GM18507 (cell line): ENCODE data around the gene ELMO1.

Experiments
- DNase-seq: peaks from one replicate; pipeline ENCODE4 v3.0.0; 2011; ENCODE audit warnings: low read depth; ENCODE audit not compliant: insufficient read length; ENCODE audit errors: extremely low spot score
- FAIRE-seq: peaks from 2 replicates; lab custom pipeline; 2011; peaks lifted over from hg19 to GRCh38; lab: Jason Lieb, UNC

The ELMO1 gene

DNA sequence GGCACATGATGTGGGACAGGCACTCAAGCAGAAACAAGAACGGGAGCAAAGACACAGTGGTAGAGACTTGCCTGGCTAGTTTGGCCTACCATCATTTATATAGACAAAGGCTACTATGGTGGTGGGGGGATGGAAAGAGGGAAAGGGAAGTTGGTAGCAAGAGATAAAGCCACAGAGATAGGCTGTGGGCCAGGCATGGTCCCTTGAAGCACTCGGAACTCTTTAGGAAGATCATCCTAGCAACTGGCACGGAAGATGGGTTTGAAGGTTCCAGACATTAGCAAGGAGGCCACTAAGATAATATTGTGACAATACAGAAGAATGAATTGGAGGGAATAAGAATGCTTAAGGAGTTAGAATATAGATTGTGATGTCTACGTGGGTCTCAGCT is 319.6 kb downstream of the ELMO1 start:
- FAIRE-seq = no peak

DNA sequence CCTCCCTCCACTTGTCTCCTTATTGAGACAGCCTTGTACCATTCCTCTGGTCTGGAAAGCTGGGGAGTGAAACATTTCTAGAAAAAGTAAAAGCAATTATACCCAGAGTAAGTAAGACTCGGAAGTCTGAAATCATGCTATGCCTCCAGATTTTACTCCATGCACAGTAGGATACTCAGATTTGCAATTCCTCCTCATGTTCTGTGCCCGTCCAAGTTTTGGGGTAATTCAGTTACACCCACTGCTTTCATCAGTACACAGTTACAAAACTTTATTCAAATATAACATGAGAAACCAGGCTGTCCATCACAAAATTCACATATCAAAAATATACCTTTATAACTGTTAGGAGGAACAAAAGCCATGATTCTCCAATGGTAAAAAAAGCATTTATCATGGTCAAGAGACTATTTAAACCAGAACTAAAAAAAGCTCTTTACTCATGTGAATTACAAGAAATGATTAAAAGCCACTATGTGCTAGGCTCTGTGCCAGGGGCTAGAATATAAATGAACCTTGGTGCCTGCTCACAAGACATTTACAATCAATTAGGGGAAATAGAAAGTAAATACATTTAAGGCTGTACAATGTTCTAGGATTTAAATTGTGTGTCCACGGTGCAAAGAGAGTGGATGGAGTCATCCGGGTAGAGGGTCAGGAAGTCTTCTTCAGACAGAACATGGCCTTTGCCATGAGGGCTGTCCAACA is 320.2 kb downstream of the ELMO1 start:
- no peak for DNase-seq
- no peak for FAIRE-seq

More for the DNA sequence above, 319.6 kb downstream of the ELMO1 start:
- DNase-seq = no peak

DNA sequence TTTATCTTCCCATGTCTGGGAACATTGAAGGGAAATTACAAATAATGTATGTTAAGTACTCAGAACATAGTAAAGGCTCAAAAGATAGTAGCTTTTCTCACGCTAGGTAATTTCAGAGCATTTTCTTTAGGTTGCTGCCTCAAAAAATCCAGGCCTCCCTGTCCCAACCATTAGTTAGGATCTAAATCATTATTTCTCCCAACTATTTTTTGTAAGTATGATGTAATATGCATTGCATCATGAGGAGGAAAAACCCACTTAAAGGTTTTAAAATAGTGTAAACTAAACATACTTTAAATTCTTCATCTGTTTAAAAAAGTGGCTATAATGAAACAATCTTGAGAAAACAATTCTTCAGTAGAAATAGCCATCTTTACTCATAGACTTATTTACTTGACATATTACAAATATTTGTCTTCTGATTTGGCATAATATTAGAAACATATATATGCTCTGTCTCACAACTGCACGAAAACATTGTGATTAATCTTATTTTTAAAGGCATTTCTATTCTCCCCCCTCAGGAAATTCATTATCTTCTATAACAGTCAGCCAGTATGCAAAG is 329.3 kb downstream of the ELMO1 start:
- no peak for DNase-seq

DNA sequence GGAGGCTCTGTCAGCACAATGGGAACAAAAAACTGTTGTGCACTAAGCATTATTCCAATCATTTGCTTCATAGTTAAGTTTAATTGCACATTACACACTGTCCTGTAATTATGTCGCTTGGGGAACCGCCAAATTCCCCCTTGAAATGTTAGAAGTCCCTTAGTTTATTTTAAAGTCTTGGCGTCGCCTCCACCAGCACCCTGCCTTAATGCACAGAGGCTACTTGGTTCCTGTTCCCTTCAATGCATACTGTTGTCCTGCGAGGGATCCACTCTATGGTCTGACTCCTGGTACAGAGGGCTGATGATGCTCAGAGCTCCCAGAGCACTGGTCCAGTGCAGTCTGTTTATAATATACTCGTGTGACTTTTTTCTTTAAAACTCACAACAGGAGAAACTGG is 330.7 kb downstream of the ELMO1 start:
- no peak for DNase-seq
- FAIRE-seq = no peak

More for the DNA sequence above, 329.3 kb downstream of the ELMO1 start:
- FAIRE-seq = no peak

DNA sequence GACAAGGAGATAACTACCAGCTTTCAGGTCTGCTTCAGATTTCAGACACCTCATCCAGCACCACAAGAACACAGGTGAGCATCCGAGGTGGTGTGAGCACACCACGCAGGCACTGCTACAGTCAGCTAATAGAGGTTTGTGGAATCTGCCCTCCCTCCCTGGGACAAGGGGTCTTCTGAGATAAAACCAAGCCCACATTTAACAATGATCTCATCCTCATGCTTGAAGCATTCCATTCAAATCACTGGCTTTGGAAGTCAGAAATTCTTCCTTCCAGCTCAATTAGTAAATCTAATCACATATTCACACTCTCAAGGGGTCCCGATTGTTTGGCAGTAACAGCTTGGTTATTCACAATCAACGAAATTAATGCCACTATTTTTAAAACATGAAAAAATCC is 331.4 kb downstream of the ELMO1 start:
- DNase-seq (no peak), FAIRE-seq (no peak)

DNA sequence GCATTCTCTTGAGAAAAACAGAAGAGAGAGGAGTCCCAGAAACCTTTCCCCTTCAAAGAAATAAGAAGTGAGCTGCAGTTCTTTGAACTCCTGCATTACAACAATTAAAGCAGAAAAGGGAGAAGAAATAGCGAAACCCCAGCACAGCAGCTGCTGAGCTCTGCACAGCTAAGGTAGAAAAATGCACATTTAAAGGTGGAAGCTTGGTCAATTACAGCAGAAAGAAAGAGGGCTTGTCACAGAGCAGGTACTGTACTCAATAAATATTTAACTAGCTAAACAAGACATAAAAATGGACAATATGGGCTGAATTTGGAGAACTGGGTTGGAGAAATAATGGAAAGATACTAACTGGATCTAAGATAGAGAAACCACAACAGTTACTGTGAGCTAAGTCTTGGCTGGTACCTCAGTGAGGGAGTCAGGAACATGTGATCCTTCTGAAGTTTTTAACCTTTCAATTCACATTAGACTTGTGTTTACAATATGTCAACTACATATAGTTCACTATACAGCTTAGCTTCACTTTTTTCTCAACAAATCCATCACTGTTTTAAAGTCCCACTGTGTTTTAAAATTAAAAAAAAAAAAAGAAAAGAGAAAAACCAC is 332.5 kb downstream of the ELMO1 start:
- DNase-seq = no peak
- no peak for FAIRE-seq

DNA sequence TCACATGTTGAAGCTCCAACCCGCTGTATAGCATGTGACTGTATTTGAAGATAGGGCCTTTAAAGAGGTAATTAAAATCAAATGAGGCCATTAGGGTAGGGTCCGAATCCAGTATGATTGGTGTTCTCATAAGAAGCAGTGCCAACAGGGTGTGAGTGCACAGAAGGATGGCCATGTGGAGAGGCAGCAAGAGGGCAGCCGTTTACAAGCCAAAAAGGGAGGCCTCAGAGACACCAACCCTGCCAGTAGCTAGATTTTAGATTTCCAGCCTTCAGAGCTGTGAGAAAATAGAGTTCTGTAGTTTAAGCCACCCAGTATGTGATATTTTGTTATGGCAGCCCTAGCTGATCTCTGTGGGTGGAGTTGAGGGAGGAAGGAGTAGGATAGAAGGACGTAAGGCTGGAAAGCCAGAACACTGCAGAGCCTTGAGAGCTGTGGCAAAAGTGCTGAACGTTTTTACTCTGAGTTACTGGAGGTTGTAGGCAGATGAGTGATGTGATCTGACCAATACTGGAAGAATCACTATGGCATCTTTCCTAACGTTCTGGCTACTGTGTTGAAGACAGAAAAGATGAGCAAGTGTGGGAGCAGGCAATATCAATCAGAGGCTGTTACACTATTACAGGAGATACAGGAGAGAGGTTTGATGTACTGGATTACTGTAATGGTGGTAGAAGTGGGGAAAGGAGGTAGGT is 334.9 kb downstream of the ELMO1 start:
- DNase-seq (no peak), FAIRE-seq (no peak)

DNA sequence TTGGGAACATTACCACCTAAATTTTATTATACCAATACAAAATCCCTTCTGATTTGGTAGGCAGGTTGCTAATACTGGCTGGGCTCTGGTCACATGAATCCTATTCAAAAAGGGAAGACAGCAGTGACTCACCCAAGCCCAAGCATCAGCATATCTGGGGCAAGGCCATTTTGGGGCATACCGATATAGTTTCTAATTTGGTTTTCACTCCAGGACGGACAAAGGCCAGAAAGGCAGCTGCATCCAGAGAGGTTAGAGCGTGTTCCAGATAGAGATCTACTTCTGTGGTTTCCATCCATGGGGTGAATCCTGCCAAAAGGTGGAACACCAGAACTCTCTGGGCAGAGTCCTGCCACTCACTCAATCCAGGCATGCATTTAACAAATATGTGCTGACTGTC is 335.8 kb downstream of the ELMO1 start:
- FAIRE-seq (no peak), DNase-seq (no peak)

DNA sequence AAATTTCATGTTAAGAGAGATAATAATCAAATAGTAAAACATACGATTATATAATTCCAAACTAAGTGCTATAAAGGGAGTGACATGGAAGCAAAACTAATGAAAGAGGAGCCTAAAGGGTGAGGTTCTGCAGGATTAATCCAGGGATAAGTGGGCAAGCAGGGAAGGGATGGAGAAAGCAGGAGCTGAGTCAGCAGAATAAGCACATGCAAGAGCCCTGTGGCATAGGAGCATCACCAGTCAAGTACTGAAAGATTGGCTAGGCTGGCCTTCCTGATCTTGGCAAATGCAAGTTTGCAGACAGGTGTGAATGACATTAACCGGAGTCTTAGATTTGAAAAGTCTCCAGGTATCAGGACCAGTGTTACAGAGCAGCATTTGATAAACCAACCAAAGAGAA is 336.4 kb downstream of the ELMO1 start:
- no peak for FAIRE-seq
- DNase-seq = no peak

DNA sequence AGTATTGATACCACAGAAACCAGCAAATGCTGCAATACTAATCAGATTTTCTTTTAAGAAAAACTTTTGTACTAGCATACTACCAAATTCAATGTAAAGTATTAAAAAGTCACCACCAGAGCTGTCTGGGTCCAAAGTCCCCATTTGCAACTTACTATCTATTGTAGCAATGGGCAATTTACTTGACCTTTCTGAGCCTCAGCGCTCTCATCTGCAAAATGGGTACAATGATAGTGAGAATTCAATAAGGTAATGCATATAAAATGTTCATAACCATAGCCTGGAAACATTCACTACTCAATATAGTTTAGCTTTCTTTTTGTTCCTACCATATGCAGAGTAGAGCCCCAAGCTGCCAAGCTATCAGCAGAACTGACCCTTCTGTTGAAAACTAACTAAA is 337.2 kb downstream of the ELMO1 start:
- DNase-seq = no peak
- no peak for FAIRE-seq

DNA sequence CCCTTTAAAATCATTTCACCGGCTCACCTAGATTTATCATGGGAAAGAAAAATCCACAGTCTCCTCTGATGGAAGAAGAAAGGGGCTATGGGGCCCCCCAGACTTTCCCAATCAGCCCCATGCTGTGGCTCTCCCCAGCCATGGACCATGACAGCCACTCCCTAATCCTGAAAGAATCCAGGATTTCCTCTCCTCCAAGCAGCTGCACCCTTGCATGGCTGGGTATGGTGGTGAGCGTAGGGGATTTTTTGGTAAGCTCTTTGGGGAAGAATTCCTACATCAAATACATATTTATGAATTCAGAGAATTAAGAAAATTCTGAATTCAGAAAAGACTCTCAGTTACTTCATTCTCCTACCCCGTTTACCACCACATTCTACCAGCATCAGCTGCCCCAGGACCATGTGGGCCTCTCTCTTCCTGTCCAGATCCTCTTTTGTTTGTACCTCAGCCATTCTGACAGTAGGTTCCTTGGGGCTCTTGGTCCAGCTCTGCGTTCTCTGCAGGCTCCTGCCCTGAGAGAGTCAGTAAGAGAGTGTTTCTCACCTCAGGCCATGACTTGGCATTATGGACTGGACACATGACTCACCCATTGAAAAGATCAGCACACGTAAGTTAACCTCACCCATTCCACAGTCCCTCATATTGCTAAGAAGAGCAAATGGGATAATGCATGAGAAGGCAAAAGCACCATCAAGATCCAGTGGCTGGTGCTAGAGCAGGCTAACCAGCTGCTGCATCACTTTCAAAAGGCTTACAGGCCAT is 337.8 kb downstream of the ELMO1 start:
- FAIRE-seq (no peak), DNase-seq (no peak)

DNA sequence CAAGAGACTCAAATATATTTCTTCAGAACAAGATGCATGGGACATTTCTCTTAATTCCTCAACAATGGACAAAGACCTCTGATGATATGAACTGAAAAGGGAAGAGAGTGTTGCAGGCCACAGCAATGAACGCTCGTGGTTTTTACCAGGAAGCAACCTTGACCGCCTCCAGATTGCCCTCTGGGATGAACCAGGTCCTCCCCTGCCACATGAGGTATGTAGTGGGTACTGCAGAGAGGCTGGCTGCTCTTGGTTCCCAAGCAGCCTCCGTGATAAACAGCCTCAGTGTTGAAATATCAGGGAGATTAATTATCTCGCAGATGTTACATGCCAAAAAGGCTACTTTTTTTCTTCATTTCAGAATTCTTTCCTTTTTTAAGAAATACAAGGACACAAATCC is 338.8 kb downstream of the ELMO1 start:
- no peak for FAIRE-seq
- no peak for DNase-seq

DNA sequence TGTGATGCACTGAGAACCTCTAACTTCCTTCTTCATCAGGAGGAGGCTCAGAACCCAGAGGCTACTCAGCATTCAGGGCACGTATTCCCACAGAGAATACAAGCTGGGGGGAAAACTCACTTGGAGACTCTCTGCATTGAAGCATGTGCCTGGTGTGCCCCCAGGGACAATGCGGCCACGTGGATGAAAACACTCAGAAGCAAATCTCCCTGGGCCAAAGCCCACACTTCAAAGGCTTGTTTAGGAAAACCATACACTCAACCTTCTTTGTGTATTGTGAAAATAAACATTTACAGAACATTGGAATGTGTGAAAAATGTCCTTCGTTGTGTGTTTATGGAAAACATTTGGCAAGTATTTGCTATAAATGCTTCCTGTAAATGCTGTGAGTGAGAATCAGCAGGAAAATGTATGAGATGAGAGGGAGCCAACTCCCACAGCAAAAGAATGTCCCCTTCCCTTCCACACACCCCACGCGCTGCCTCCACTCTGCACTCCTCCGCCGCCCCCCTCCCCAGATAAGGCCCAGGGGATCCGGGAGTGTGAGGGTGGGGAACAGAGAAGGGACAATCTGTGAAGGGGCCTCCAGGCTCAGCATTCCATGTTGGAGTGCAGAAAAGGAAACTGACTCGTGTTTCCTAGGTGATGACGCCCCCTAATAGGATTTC is 339.5 kb downstream of the ELMO1 start:
- FAIRE-seq = no peak
- no peak for DNase-seq

DNA sequence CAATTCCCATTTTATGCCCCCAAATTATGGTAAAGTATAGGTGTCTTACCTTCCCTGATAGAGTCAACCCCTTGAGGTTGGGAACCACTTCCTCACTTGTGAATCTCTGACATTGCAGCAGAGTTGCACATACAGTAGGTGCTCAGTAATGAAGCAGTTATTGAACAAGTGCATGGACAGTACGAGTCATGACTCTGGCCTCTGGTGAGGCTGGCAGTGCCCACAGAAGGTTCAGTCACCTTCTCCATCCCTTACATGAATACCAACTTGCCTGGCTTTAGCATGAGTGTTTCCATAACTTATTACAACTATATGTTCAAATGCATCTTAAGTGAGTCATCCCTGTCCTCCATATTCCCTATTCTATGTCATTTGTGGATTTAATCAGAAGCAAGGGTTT is 340.0 kb downstream of the ELMO1 start:
- DNase-seq (no peak), FAIRE-seq (no peak)

DNA sequence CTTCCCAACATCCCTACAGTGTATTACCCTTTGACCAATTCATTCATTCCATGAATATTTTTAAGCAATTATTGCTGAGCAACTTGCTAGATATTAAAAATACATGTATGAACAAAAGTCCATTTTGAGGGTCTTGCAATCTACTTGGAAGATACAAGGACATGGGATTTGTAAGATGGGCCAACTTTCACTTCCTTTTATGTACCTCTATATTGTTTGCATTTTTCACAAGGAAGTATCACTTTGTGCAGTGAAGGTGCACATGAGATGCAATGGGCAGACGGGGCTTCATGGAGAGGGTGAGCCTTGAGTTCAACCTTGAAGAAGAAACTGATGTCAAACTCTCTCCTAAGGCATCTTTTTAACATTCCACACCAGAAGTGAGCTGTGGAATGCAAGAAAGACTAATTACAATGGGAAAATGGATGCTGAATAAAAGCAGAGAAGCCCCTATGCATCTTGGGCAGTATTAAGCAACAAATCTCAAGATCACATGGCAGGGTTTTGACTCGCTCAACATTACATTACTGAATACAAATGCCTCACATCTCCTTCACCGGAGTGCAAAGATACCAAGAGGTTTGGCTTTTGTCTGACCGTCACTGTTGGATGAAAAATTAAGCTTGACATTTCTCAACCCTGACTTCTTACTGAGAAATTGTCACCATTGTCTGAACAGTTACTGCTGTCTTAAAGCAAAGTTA is 341.5 kb downstream of the ELMO1 start:
- DNase-seq (no peak), FAIRE-seq (no peak)

DNA sequence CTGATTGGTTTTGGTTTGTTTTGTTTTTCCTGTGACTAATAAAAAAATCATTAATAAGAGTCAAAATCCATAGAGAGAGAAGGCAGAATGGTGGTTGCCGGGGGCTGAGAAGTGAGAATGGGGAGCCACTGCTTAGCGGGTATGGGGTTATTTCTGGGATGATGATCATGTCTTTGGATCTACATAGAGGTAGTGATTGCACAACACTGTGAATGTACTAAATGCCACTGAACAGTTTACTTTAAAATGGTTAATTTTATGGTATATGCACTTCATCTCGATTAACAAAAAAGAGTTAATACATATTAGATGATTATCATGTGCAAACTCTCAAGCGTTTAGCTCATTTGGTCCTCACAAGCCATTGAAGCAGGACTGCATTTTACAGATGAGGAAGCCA is 342.9 kb downstream of the ELMO1 start:
- DNase-seq (no peak), FAIRE-seq (no peak)

DNA sequence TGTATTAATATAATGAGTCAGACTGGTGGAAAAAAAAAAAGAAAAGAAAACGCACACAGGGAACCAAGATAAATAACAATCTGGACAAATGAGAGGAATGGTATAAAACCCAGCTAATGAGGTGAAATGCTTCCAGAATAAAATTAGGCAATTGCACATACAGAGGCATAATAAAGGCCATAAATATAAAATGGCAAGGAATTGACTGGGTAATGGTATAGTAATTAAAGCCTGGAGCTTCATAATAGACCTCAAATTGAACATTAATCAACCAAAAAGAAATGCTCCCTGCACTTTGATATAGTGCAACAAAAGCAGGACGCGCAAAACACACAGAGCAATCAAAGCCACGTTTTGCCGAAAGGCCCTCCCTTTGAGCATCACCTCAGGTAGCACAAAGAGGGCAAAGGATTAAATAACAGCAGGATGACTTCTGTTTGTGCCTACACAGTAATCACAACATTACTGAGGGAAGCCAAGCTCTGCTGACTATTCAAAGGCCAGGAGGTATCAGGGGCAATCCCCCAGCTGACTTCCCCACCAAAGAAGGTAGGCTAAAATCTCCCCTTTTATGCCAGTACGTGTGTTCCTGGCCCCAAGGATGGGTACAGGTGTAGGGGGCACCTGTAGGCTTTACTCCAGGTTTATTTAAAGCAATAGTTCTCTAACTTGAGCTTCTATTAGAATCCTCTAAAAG is 343.7 kb downstream of the ELMO1 start:
- FAIRE-seq (no peak), DNase-seq (no peak)

DNA sequence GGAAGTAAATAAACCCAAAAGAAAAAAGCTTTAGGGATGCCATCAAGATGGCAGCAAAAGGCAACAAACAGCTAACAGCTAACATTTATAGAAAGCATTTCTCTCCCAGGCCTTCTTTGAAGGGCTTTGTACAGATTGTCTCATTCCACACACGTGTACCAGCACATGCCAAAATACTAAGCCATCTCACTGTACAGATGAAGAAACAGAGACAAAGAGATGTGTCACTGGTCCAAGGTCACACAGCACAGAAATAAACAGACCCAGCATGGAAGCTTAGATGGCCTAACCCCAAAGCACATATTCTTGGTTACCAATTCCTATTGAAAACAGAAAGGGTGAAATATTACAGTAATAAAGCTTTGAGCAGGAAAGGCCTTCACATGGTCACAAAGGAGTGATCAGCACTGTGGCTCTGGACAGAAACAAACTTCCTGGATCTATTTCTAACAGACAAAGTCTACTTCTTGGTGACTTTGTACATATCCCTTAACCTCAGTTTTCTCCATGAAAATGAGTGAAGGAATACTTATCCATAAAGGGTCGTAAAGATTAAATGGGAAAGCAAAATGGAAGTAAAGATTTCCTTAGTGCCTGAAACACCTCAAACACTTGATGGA is 346.0 kb downstream of the ELMO1 start:
- no peak for DNase-seq
- no peak for FAIRE-seq
